GM19438 (cell line): ENCODE results near the gene CAMKK2.
"Not testable (repeated sequence)": the region's sequence is repeated elsewhere in the genome, so short reads cannot be mapped to it uniquely, and the experiment has no call there.

ENCODE experiments used
- ATAC-seq: cut with Tn5 transposase; IDR thresholded peaks from one replicate; pipeline ENCODE4 v1.9.1; 2021; ENCODE audit warnings: low read depth; ENCODE audit not compliant: unreplicated experiment

CAMKK2 gene

DNA sequence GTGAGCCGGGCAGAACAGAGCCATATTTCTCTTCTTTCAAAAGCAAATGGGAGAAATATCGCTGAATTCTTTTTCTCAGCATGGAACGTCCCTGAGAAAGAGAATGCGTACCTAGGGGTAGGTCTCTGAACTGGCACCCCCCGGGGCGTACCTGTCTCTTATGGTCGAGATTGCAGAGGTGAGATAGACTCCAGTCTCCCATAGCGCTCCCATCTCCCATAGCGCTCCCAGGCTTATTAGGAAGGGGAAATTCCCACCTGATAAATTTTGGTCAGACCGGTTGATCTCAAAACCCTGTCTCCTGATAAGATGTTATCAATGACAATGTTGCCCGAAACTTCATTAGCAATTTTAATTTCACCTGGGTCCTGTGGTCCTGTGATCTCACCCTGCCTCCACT, 16.0 kb downstream of the CAMKK2 start:
- ATAC-seq = not testable (repeated sequence)

DNA sequence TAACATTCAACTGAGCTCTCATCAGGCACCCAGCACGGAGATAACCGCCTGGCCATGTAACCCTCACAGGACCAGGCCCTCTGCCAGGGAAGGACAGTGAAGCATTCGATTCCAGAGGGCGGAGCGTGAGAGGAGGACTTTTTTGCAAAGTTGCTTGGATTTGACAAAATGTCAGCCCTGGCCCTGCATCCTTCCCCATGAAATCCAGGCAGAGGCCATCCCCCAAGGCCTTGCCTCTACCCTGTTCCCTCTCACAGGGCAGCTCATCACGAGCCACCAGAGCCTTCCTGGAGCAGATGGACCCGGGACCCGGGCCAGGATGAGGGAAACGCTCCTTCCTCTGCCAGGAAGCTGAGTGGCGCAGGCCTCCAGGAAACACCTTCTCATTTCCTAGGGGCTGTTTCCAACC, 17.0 kb downstream of the CAMKK2 start:
- no peak for ATAC-seq

DNA sequence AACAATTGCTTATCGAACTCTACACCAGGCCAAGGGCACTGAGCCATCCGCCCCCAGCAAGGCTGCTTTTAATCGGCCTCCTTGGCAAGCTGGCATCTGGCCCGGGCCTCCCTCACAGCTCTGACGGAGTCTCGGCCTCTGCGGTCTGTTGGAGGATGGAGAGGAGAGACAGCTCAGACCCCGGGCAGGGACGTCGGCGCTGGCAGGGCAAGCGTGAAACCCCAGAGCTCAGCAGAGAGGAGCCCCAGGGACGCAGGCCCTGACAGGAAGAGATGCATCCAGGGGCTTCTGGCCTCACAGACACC, 17.5 kb downstream of the CAMKK2 start:
- no peak for ATAC-seq

DNA sequence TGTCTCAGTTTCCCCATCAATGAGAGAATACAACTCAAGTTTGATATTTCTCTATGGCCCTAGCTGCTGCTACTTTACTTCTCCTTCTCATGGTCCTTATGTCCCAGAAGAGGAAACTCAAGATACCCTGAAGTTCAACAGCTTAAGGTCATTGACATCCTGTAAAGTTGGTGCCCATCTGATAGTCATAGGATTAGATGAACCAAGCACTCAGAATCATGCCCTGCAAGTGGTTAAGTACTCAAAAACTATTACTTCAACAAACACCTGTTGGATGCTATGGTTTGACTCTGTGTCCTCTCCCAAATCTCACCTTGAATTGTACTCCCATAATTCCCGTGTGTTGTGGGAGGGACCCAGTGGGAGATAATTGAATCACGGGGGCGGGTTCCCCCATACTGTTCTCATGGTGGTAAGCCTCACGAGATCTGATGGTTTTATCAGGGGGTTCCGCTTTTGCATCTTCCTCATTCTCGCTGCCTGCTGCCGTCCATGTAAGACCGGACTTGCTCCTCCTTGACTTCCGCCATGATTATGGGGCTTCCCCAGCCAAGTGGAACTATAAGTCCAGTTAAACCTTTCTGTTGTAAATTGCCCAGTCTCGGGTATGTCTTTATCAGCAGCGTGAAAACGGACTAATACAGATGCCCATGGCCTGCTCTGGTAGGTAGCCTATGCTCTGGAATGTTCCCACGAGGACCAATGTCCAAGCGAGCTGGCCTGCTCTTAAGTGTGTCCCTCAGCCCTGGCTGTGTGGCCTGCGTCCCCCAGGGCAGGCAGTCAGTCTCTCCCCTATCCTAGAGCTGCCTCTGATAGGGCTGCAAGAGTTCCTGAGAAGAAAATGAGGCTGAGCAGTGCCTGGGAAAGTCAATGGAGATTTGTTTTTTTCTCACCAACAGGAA, 18.1 kb downstream of the CAMKK2 start:
- no peak for ATAC-seq

DNA sequence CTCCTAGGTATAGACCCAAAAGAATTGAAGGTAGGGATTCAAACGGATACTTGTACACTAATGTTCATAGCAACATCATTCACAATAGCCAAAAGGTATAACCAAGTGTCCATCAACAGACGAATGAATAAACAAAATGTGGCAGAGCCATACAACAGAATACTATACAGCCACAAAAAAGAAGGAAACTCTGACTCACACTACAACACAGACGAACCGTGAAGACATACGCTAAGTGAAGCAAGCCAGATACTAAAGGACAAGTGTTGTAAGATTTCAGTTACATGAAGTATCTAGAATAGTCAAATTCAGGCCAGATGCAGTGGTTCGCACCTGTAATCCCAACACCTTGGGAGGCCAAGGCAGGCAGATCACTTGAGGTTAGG, 19.1 kb downstream of the CAMKK2 start:
- ATAC-seq = no peak

DNA sequence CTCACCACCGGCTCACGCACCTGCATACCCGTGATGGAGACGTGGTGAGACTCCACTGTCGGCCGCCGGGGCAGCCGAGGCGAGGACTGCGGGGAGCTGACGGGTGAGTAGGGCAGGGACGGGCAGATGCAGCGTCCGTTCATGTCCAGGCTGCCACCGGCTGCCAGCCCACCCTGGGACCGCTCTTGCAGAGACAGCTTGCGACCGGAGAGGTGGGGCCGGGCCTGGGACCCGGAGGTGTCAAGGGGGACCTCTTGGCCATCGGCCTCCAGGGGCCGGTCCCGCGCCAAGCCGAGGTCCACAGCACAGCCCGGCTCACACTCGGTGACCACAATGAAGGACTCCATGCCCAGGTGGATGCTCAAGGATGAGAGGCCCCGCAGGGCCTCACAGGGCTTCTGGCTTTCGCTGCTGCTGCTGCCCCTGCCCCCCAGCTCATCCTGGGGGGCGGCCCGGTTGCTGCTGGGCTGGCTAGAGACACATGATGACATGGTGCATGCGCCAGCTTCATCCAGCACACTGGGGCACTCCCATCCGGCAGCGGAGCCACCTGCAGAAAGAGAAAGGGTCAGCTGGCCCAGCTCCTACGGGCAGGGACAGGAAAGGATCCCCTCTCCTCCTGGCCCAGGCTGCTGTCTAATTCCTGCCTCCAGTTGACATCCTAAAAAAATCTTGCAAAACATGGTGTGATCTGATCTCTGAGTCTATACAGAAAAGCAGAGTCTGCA, 22.3 kb downstream of the CAMKK2 start:
- no peak for ATAC-seq

DNA sequence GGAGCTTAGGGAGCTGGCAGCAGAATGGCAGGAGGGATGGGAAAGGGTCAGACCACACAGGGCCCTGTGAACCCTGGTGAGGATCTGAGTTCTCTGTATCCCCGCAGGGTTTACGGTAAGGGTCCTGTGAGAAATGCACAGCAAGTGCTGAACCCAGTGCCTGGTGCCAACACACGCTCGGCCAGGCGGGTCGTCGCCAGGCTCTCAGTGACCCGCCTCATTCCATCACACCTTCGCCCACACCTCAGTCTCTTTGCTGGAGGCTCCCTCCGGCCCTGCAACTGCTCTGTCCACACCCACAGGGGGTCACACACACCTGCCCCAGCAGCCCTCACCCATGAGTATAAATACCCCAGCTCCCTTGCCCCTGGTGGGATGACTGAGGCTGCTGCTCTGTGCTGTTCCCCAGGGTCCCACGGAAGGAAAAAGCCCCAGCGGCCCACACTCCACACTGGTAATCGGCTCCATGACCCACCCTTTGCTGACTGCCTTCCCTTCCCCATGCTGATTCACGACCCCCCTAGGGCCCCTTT, 23.1 kb downstream of the CAMKK2 start:
- no peak for ATAC-seq

DNA sequence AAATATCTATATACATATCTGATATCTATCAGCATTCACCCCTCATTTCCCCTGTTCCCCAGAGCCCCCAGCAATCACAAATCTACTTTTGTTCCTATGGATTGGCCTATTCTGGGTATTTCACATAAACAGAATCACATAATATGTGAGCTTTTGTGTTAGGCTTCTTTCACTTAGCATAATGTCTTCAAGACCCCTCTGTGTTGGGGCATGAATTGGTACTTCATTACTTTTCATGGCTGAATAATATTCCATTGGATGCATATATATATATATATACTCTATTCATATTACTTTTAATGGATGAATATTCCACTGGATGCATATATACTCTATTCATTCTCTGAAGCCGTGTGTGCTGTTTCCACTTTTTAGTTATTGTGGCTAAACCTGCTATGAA, 28.7 kb downstream of the CAMKK2 start:
- ATAC-seq = no peak

DNA sequence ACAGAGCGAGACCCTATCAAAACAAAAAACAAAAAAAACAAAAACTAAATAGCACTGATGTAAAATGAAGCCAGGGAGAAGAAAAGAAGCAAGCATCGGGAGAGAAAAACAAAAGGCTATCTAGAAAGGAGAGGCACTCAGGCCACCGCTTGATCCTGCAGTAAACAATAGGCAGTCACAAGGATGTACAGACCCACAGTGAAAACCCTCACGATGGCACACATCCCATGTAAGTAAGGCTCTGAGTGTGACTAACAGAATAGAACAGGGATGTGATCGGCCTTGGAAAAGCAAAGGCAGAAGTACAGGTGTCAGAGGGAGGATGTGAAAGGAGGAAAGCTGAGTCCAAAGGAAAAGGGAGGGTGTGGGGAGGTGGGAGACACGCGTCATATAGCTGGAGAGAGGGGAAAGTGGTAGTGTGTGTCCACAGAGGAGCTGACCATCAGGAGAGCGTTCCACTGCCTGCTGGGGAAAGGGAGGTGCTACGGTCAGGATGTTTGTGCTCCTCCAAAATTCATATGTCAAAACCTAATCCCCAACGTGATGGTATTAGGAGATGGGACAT, 31.5 kb downstream of the CAMKK2 start:
- no peak for ATAC-seq

DNA sequence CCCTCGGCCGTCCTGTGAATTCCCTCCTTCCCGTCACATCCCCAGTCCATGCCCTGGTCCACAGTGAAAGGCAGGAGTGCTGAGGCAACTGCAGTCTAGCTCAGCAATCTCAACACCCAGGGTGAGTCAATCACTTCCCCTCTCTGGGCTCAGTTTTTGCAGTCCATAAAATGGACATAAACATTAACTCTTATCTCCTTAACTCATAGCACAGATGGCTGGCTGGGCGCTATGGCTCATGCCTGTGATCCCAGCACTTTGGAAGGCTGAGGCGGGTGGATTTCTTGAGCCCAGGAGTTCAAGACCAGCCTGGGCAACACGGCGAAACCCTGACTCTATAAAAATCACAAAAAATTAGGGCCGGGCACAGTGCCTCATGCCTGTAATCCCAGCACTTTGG, 32.4 kb downstream of the CAMKK2 start:
- no peak for ATAC-seq

DNA sequence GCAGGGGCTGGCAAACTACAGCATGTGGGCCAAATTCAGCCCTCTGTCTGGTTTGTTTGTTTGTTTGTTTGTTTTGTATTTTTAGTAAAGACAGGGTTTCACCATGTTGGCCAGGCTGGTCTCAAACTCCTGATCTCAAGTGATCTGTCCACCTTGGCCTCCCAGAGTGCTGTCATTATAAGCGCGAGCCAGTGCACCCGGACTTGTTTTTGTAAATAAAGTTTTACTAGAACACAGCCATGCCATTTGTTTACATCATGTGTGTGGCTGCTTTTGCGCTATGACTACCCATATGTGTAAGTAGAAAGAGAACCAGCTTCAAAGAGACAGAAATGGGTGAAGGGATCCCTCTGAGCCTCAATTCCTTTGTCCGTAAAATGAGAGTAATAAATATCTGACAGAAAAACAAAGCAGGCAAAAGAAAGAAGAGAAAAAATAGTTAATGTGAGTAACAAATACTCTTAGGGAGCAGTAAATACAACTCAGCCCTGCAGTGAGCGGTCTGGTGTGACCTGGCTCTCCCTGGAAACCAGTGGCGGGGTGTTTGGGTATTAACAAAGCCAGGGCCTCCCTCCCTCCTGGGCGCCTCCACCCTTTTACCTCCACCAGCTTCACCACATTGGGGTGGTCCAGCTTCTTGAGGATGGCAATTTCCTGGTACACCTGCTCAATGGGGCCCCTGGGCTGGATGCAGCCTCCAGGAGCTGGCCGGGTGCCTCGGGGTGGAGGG, 33.1 kb downstream of the CAMKK2 start:
- no peak for ATAC-seq

DNA sequence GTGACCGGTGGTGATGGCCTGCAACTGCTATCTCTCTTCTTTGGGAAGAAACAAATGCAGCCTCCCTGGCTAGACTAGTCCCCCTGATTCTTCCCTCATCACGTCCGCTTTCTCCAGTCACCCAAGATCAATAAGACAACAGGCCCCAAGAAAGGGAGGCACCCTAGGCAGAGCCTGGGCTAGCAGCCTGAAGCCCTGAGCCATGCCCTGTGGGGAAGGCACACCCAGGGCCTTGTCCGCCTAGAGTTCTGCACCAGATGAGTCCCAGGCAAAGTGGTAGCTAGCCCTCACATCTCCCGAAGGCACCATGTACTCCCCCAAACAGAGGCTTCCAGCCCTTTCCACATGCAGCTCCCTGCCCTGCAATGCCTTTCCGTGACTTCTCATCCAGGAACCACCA, 35.1 kb downstream of the CAMKK2 start:
- no peak for ATAC-seq

DNA sequence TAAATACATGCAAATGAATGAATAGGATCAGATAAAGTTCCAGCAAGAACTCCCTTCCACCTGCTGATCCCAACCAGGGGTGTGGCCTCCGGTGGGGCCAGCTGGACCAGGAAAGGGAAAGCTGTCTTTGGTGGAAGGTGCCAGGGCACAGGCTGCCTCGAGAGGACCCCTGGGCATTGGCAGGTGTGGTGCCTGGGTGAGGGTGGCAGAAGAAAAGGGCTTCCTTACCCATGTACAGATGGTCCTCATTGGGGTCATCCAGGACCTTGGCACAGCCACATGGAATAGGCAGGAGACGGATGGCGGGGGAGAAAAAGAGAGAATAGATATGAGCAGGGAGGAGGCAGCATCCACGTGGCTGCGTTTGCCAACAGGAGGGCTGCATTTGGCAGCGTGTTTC, 36.4 kb downstream of the CAMKK2 start:
- ATAC-seq = no peak

DNA sequence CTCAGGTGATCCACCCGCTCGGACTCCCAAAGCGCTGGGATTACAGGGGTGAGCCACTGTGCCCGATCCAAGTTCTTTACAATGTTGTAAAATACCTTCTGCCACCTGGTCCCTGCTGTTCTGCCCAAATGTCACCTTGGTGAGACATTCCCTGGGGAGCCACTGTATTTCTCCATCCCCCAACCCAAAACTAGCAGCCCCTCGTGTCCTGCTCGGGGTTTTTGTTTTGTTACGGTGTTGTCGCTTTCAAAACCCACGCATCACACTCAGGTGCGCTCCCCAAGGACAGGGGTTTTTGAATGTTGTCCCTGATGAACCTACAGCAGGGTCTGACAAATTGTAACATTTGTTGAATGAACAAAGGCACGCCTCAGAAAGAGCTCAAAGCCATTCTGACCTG, 37.4 kb downstream of the CAMKK2 start:
- no peak for ATAC-seq

DNA sequence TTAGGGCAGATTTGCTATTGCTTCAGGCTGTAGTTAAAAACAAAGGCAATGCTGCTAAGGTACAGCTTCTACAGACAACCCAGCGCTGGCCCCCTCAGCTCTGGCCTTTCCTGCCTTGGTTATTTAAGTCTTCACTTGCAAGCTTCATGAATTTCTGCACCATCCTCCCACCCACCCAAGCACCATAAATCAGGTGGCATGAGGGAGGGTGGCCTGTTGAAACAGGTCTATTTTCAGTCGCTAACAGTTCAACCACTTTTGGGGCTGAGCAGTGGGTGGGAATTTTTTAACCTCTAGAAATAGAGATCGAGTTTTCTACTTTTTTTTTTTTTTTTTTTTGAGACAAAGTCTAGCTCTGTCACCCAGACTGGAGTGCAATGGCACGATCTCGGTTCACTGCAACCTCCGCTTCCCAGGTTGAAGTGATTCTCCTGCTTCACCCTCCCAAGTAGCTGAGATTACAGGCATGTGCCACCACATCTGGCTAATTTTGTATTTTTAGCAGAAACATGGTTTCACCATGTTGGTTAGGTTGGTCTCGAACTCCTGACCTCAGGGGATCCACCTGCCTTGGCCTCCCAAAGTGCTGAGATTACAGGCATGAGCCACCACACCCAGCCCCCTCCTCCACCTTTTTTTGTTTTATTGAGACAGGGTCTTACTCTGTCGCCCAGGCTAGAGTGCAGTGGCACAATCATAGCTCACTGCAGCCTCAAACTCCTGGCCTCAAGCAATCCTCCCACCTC, 38.6 kb downstream of the CAMKK2 start:
- not testable (repeated sequence) for ATAC-seq

DNA sequence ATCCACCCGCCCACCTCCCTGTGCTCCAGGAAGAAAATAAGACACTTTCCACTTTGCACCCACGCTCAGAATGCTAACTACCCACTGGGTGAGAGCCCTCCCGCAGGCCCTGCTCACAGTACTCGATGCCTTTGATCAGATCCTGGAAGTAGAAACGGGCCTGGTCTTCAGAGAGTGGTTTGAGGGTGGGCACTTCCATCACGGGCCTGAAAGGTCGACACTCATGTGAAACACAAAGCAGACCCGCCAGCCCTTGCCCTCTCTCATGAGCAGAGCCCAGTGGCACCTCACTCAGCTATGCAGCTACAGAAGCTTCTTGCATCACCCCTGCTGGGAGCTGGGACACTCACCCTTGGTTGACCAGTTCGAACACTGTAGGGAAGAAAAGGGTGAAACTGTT, 41.1 kb downstream of the CAMKK2 start:
- ATAC-seq = no peak

DNA sequence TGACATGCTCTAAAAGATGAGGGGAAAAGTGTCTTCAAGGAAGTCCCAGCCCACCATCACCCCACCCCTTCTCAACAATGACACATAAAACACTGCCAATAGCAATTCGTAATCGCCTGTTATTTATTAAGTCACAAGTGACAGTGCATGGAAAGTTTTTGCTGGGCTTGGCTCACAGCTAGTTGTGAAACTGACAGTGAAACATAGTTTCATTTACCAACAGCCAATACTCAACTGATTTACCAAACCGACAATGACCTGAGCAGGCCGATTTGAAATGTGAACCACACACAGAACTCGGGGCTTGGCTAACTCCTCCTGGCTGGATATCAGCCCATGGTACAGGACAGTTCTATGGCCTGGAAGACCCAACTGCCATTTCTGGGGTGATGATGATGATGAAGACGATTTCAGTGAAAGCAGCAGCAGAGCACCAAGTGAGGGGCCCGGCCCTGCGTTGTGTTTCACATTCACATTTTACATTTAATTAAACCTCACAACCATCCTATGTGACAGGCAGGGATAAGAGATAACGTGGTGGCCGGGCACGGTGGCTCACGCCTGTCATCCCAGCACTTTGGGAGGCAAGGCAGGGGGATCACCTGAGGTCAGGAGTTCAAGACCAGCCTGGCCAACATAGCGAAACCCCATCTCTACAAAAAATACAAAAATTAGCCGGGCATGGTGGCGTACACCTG, 42.7 kb downstream of the CAMKK2 start:
- ATAC-seq = no peak

DNA sequence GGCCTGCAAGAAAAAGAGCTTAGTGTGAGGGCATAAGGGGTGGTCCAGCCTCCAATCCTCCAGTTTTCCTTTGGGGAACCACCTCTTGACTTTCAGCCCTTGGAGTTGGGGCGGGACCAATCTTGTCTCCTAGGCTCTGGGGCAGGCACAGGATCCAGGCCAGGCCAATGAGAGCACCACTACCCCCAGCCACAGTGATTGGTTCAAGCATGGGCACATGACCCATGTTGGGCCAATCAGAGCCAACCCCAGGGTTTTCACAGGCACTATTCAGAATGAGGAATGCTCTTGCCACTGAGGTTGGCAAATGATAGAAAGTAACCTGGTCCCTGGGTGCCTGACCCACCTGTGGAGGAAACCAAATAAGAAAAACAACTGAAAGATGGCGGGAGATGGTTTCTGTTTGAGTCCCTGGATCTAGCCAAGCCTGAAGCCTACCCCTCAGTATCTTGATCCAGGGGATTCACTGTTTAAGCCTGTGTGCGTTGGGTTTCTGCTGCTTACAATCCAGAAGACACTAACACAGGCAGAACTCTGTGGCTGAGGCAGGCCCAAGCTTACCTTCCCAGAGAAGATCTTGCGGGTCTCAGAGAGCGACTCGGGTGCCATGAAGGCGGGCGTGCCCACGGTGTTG, 43.7 kb downstream of the CAMKK2 start:
- no peak for ATAC-seq

DNA sequence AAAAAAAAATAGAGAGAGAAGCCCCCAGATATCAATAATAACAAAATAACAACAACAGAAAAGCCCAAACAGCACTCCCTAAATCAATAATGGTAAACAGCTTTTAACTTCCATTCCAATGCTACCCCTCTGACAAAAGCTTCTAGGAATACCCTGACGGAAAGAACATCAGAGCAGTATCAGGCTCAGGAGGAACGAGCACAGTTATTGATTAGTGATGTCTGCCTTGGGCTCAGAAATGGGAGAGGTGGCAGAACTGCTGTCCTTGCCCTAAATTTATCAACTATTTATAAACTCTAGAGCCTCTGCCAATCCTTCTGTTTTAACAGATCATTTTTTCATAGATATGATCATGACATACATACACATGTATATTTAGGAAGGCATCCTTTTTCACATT, 44.7 kb downstream of the CAMKK2 start:
- no peak for ATAC-seq
